Tibial nerve (tissue), 3 donors: ENCODE data around the gene MSRB3.

Experiments
- CTCF ChIP-seq, 5 experiments: fragments of 200-600 bp in 3 of 5; fragments of 450-650 bp in 2 of 5; sonication (generic) in 3 of 5; IDR thresholded peaks; one replicate each; pipeline ENCODE4 v1.5.1; 2016 to 2019; ENCODE audit warnings: antibody characterized with exemption in 5 of 5, mild to moderate bottlenecking in 3 of 5, moderate library complexity in 2 of 5
- POLR2A ChIP-seq, 2 donors: fragments of 450-650 bp; IDR thresholded peaks; one replicate each; pipeline ENCODE4 v1.6.1; 2017; ENCODE audit warnings: antibody characterized with exemption in 2 of 2, mild to moderate bottlenecking in 2 of 2, moderate library complexity in 2 of 2

- TF ChIP-seq CTCF (IDR thresholded peaks at IDR 0.05) (no peak), POLR2A (IDR thresholded peaks at IDR 0.05) (no peak)
Observed at GRCh38 chr12:65510584-65511050, 232.1 kb downstream of the MSRB3 start.
